Measurements from ENCODE around the gene CMTM5.
"Not testable (repeated sequence)": the region's sequence is repeated elsewhere in the genome, so short reads cannot be mapped to it uniquely, and the experiment has no call there.

CMTM5 gene

GRCh38 chr14:23415821-23416778 is 39.3 kb downstream of the CMTM5 start:
- no peak for TF ChIP-seq CTCF (IDR thresholded peaks at IDR 0.05; ENCODE audit: control extremely low read depth, extremely low read depth, low read depth, missing control alignments)
- no peak for DNase-seq (ENCODE audit: extremely low spot score)
- ChIA-PET POLR2A (no interaction called here), CTCF (interaction anchor here (1.2 kb wide), 1 partner anchor 14 kb away, joined by 3 read pairs; no protein-coding TSS in a partner anchor)

- ChIA-PET CTCF (interaction anchor here (1.2 to 1.5 kb wide), 2 partner anchors 14 to 25 kb away, joined by 3 read pairs; no protein-coding TSS in a partner anchor), POLR2A (no interaction called here)
- no peak for TF ChIP-seq CTCF (IDR thresholded peaks at IDR 0.05; ENCODE audit: control extremely low read depth, extremely low read depth, low read depth, missing control alignments)
- DNase-seq (ENCODE audit: extremely low spot score): no peak
These were observed 40.0 kb downstream of the CMTM5 start for GRCh38 chr14:23416801-23417200.

GRCh38 chr14:23417269-23417668 is 40.4 kb downstream of the CMTM5 start:
- POLR2A ChIA-PET; DNase-seq (ENCODE audit: extremely low spot score): not testable (repeated sequence)
- CTCF ChIA-PET: interaction anchor here (1.5 kb wide), 1 partner anchor 24 kb away, joined by 3 read pairs; no protein-coding TSS in a partner anchor

GRCh38 chr14:23418021-23418420 is 41.2 kb downstream of the CMTM5 start:
- CTCF ChIA-PET: interaction anchor here (1.5 kb wide), 1 partner anchor 23 kb away, joined by 3 read pairs; no protein-coding TSS in a partner anchor
- DNase-seq (ENCODE audit: extremely low spot score): no peak

GRCh38 chr14:23419646-23420045 is 42.8 kb downstream of the CMTM5 start:
- CTCF ChIA-PET: interaction anchor here (1.0 kb wide), 1 partner anchor 40 kb away, joined by 3 read pairs; no protein-coding TSS in a partner anchor
- DNase-seq (ENCODE audit: extremely low spot score); POLR2A ChIA-PET: not testable (repeated sequence)

More at GRCh38 chr14:23418021-23418420, 41.2 kb downstream of the CMTM5 start:
- POLR2A ChIA-PET: no interaction called here
- no peak for TF ChIP-seq CTCF (IDR thresholded peaks at IDR 0.05; ENCODE audit: control extremely low read depth, extremely low read depth, low read depth, missing control alignments)

- CTCF ChIA-PET: interaction anchor here (0.8 kb wide), 1 partner anchor 16 kb away, joined by 3 read pairs; no protein-coding TSS in a partner anchor
- TF ChIP-seq CTCF (IDR thresholded peaks at IDR 0.05; ENCODE audit: control extremely low read depth, extremely low read depth, low read depth, missing control alignments): no peak
- POLR2A ChIA-PET: no interaction called here
- DNase-seq (ENCODE audit: extremely low spot score): no peak
These were observed 44.7 kb downstream of the CMTM5 start for GRCh38 chr14:23421594-23421993.

- no peak for DNase-seq (ENCODE audit: extremely low spot score)
- no peak for TF ChIP-seq CTCF (IDR thresholded peaks at IDR 0.05; ENCODE audit: control extremely low read depth, extremely low read depth, low read depth, missing control alignments)
- ChIA-PET CTCF (interaction anchor here (1.0 to 2.3 kb wide), 5 partner anchors 11 to 303 kb away, joined by 3 to 9 read pairs (median 3); no protein-coding TSS in a partner anchor), POLR2A (no interaction called here)
These were observed 46.8 kb downstream of the CMTM5 start for GRCh38 chr14:23423657-23424056.

Measured in GM10248 (cell line).